ENCODE data around the gene NSUN7. TPM values are rescaled to one million over a fixed set of nuclear protein-coding genes. Genes with fewer than 3 reads are reported as not detected.

Gene NSUN7
- total RNA-seq, 1 donor from 2014 or later, result 0.79 TPM

DNA sequence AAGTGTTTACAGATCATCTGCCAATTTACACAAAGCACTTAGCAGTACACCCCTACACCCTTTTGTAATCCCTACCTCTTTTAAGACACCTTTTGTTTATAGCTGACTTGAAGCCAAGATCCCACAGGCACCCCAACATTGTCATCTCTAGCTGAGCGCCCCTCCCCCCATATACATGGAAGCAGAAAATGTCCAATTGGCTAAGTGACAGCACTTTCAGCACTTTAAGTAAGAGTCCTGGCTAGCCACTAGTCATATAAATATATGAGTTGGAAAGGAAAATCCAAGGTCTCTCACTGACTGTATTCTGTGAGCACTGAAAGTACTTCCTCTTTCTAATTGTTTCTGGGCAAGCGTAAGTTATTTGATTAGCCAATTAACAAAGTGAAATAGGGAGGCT, 108.2 kb downstream of the NSUN7 start:
- Histone ChIP-seq H3K36me3 (ENCODE audit: control insufficient read depth, insufficient read depth, low read length) (peaks cover 4% of the 10 kb centered on the region), H3K4me3 (ENCODE audit: low read depth, low read length) (no peak overlapping the region), H3K27me3 (ENCODE audit: control insufficient read depth, insufficient read depth, low read length) (no peaks in the 10 kb centered on the region)
- no peak for DNase-seq (ENCODE audit: low read depth)
- TF ChIP-seq, protein P1, sequence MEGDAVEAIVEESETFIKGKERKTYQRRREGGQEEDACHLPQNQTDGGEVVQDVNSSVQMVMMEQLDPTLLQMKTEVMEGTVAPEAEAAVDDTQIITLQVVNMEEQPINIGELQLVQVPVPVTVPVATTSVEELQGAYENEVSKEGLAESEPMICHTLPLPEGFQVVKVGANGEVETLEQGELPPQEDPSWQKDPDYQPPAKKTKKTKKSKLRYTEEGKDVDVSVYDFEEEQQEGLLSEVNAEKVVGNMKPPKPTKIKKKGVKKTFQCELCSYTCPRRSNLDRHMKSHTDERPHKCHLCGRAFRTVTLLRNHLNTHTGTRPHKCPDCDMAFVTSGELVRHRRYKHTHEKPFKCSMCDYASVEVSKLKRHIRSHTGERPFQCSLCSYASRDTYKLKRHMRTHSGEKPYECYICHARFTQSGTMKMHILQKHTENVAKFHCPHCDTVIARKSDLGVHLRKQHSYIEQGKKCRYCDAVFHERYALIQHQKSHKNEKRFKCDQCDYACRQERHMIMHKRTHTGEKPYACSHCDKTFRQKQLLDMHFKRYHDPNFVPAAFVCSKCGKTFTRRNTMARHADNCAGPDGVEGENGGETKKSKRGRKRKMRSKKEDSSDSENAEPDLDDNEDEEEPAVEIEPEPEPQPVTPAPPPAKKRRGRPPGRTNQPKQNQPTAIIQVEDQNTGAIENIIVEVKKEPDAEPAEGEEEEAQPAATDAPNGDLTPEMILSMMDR (IDR thresholded peaks at IDR 0.05; ENCODE audit: insufficient read depth, low read length, severe bottlenecking), result no peak
- no peak for FAIRE-seq

DNA sequence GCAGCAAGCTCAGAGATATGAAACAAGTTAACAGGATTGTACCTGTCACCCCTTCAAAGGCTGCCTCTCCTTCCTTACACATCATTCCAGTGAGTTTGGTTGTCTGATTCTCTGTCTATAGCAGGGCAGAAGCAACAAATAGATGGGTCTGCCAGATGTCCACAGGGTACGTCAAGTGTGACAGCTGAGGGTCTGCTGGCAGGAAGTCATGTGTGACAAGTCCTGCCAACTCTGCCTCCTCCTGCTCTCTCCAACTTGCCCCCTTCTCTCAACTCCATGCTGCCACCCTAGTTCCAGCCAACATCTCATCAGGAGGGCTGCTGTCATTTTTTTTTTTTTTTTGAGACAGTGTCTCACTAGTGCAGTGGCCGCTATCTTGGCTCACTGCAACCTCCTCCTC, 109.2 kb downstream of the NSUN7 start:
- peaks cover 4% of the 10 kb centered on the region for H3K36me3 ChIP-seq (ENCODE audit: control insufficient read depth, insufficient read depth, low read length)
- H3K4me3 ChIP-seq (ENCODE audit: low read depth, low read length), result no peak overlapping the region
- H3K27me3 ChIP-seq (ENCODE audit: control insufficient read depth, insufficient read depth, low read length), result no peaks in the 10 kb centered on the region
- TF ChIP-seq, protein P1 (IDR thresholded peaks at IDR 0.05; ENCODE audit: insufficient read depth, low read length, severe bottlenecking), result no peak
- FAIRE-seq, result no peak
- no peak for DNase-seq (ENCODE audit: low read depth)

Other genes with a start within 250 kb of the NSUN7 start
- gene RBM47, start 120.1 kb upstream of the NSUN7 start, total RNA-seq, result 35.0 and 42.9 TPM in 2 replicates